ENCODE results near the gene RAVER1.
A peak's percentile ranks its signal among the peaks of the same experiment; 100 is the strongest.

Gene RAVER1

DNA sequence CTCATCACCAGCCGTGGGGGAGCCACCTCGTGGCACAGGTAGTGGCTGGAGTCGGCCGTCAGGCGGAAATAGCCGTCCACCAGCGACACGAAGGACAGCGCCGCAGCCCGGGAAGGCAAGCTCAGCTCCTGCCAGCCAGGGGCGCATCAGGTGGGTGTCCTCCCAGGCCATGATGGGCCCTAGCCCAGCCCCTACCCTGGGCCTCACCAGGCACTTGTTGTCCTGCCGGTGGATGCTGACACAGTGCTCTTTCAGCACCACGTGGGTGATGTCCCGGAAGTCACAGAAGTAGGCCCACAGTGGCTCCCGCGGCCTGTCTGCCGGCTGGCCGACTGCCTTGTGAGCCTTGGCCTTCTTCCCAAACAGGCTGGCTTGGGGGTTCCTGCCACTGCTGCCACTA is 31.3 kb upstream of the RAVER1 start:
- Histone ChIP-seq H3K4me2 (ENCODE audit: low read length, poor library complexity, severe bottlenecking) (no peak overlapping the region), H3K14ac (ENCODE audit: low read length in 2 of 2) (no peak overlapping the region), H2AFZ (ENCODE audit: low read depth, low read length) (no peak overlapping the region), H3K4ac (ENCODE audit: low read depth in 1 of 2, low read length in 2 of 2) (no peak overlapping the region), H3K4me3 (ENCODE audit: insufficient read depth in 1 of 2, low read depth in 1 of 2, low read length in 2 of 2) (no peak overlapping the region), H3K23ac (ENCODE audit: low read length in 2 of 2) (no peak overlapping the region), H2BK5ac (ENCODE audit: low read depth, low read length, poor library complexity, severe bottlenecking) (no peak overlapping the region), H2BK15ac (ENCODE audit: low read depth, poor library complexity, severe bottlenecking) (no peak overlapping the region), H3K79me1 (replicated peaks; ENCODE audit: low read length, poor library complexity, severe bottlenecking) (peaks cover 16% of the 10 kb centered on the region), H2AK5ac (ENCODE audit: low read length, severe bottlenecking) (no peak overlapping the region), H3K9me3 (ENCODE audit: control insufficient read depth, low read length) (peaks cover 3% of the 10 kb centered on the region), H2BK12ac (ENCODE audit: low read length in 2 of 2) (no peak overlapping the region), H2BK120ac (ENCODE audit: low read depth, low read length) (no peak overlapping the region), H3K4me1 (ENCODE audit: control insufficient read depth, insufficient read depth, low read depth, low read length) (peaks cover 12% of the 10 kb centered on the region), H3K18ac (ENCODE audit: low read depth in 1 of 2, low read length in 2 of 2) (no peak overlapping the region), H3K27me3 (ENCODE audit: control insufficient read depth in 1 of 2, insufficient read depth in 1 of 2, low read length in 2 of 2) (no peaks in the 10 kb centered on the region), H4K8ac (ENCODE audit: low read length) (no peak overlapping the region), H3K36me3 (ENCODE audit: control insufficient read depth in 1 of 2, insufficient read depth in 2 of 2, low read depth in 1 of 2, low read length in 2 of 2) (peaks cover 78 to 79% of the 10 kb centered on the region in 2 experiments), H4K91ac (ENCODE audit: low read length) (no peak overlapping the region), H3K9ac (ENCODE audit: low read length) (no peak overlapping the region), H3K27ac (ENCODE audit: low read length, poor library complexity, severe bottlenecking) (no peak overlapping the region)
- WGBS, result 97% methylated on average over 19 of the region's 19 CpGs
- DNase-seq, result no peak

- peaks cover 3% of the 10 kb centered on the region for H3K9me3 ChIP-seq (ENCODE audit: control insufficient read depth, low read length)
- H2BK15ac ChIP-seq (ENCODE audit: low read depth, poor library complexity, severe bottlenecking), result no peak overlapping the region
- DNase-seq, result no peak
- H3K14ac ChIP-seq (ENCODE audit: low read length in 2 of 2), result no peak overlapping the region
- H2BK120ac ChIP-seq (ENCODE audit: low read depth, low read length), result no peak overlapping the region
- WGBS, result 85% methylated on average over 11 of the region's 12 CpGs
- no peak overlapping the region for H3K27ac ChIP-seq (ENCODE audit: low read length, poor library complexity, severe bottlenecking)
- H2BK5ac ChIP-seq (ENCODE audit: low read depth, low read length, poor library complexity, severe bottlenecking), result no peak overlapping the region
- H2BK12ac ChIP-seq (ENCODE audit: low read length in 2 of 2), result no peak overlapping the region
- no peak overlapping the region for H3K18ac ChIP-seq (ENCODE audit: low read depth in 1 of 2, low read length in 2 of 2)
- H3K4me1 ChIP-seq (ENCODE audit: control insufficient read depth, insufficient read depth, low read depth, low read length), result peaks cover 12% of the 10 kb centered on the region
- no peak overlapping the region for H3K4me2 ChIP-seq (ENCODE audit: low read length, poor library complexity, severe bottlenecking)
- H2AK5ac ChIP-seq (ENCODE audit: low read length, severe bottlenecking), result no peak overlapping the region
- no peak overlapping the region for H3K4me3 ChIP-seq (ENCODE audit: insufficient read depth in 1 of 2, low read depth in 1 of 2, low read length in 2 of 2)
- no peak overlapping the region for H3K9ac ChIP-seq (ENCODE audit: low read length)
- H3K27me3 ChIP-seq (ENCODE audit: control insufficient read depth in 1 of 2, insufficient read depth in 1 of 2, low read length in 2 of 2), result no peaks in the 10 kb centered on the region
- H3K23ac ChIP-seq (ENCODE audit: low read length in 2 of 2), result no peak overlapping the region
- H3K79me1 ChIP-seq (replicated peaks; ENCODE audit: low read length, poor library complexity, severe bottlenecking), result peaks cover 16% of the 10 kb centered on the region
- no peak overlapping the region for H3K4ac ChIP-seq (ENCODE audit: low read depth in 1 of 2, low read length in 2 of 2)
- H2AFZ ChIP-seq (ENCODE audit: low read depth, low read length), result no peak overlapping the region
- H4K91ac ChIP-seq (ENCODE audit: low read length), result no peak overlapping the region
- H4K8ac ChIP-seq (ENCODE audit: low read length), result peak overlapping the region; percentile 9
- peaks cover 76 to 78% of the 10 kb centered on the region in 2 experiments for H3K36me3 ChIP-seq (ENCODE audit: control insufficient read depth in 1 of 2, insufficient read depth in 2 of 2, low read depth in 1 of 2, low read length in 2 of 2)
Measured at GRCh38 chr19:10363789-10364281, 30.5 kb upstream of the RAVER1 start.

GRCh38 chr19:10362259-10362658 is 28.9 kb upstream of the RAVER1 start:
- Histone ChIP-seq H2BK120ac (ENCODE audit: low read depth, low read length) (no peak overlapping the region), H2BK15ac (ENCODE audit: low read depth, poor library complexity, severe bottlenecking) (no peak overlapping the region), H3K23ac (ENCODE audit: low read length in 2 of 2) (no peak overlapping the region), H3K4ac (ENCODE audit: low read depth in 1 of 2, low read length in 2 of 2) (no peak overlapping the region), H3K79me1 (replicated peaks; ENCODE audit: low read length, poor library complexity, severe bottlenecking) (peaks cover 13% of the 10 kb centered on the region), H2BK12ac (ENCODE audit: low read length in 2 of 2) (no peak overlapping the region), H3K18ac (ENCODE audit: low read depth in 1 of 2, low read length in 2 of 2) (no peak overlapping the region), H3K4me1 (ENCODE audit: control insufficient read depth, insufficient read depth, low read depth, low read length) (peaks cover 12% of the 10 kb centered on the region), H4K91ac (ENCODE audit: low read length) (no peak overlapping the region), H3K36me3 (ENCODE audit: control insufficient read depth in 1 of 2, insufficient read depth in 2 of 2, low read depth in 1 of 2, low read length in 2 of 2) (peaks cover 77 to 78% of the 10 kb centered on the region in 2 experiments), H2AK5ac (ENCODE audit: low read length, severe bottlenecking) (no peak overlapping the region), H3K14ac (ENCODE audit: low read length in 2 of 2) (no peak overlapping the region), H3K9ac (ENCODE audit: low read length) (no peak overlapping the region), H3K27ac (ENCODE audit: low read length, poor library complexity, severe bottlenecking) (no peak overlapping the region), H2BK5ac (ENCODE audit: low read depth, low read length, poor library complexity, severe bottlenecking) (no peak overlapping the region), H2AFZ (ENCODE audit: low read depth, low read length) (no peak overlapping the region), H3K4me3 (ENCODE audit: insufficient read depth in 1 of 2, low read depth in 1 of 2, low read length in 2 of 2) (no peak overlapping the region), H3K27me3 (ENCODE audit: control insufficient read depth in 1 of 2, insufficient read depth in 1 of 2, low read length in 2 of 2) (no peaks in the 10 kb centered on the region), H3K4me2 (ENCODE audit: low read length, poor library complexity, severe bottlenecking) (no peak overlapping the region), H4K8ac (ENCODE audit: low read length) (no peak overlapping the region), H3K9me3 (ENCODE audit: control insufficient read depth, low read length) (no peaks in the 10 kb centered on the region)
- 95% methylated on average over 18 of the region's 18 CpGs for WGBS
- no peak for DNase-seq

GRCh38 chr19:10361569-10362011 is 28.3 kb upstream of the RAVER1 start:
- H3K4me1 ChIP-seq (ENCODE audit: control insufficient read depth, insufficient read depth, low read depth, low read length), result peaks cover 12% of the 10 kb centered on the region
- H3K4me2 ChIP-seq (ENCODE audit: low read length, poor library complexity, severe bottlenecking), result no peak overlapping the region
- no peak for DNase-seq
- H2AFZ ChIP-seq (ENCODE audit: low read depth, low read length), result no peak overlapping the region
- no peak overlapping the region for H3K9ac ChIP-seq (ENCODE audit: low read length)
- no peak overlapping the region for H3K4ac ChIP-seq (ENCODE audit: low read depth in 1 of 2, low read length in 2 of 2)
- no peaks in the 10 kb centered on the region for H3K27me3 ChIP-seq (ENCODE audit: control insufficient read depth in 1 of 2, insufficient read depth in 1 of 2, low read length in 2 of 2)
- H4K91ac ChIP-seq (ENCODE audit: low read length), result no peak overlapping the region
- no peaks in the 10 kb centered on the region for H3K9me3 ChIP-seq (ENCODE audit: control insufficient read depth, low read length)
- no peak overlapping the region for H3K27ac ChIP-seq (ENCODE audit: low read length, poor library complexity, severe bottlenecking)
- H3K14ac ChIP-seq (ENCODE audit: low read length in 2 of 2), result no peak overlapping the region
- H4K8ac ChIP-seq (ENCODE audit: low read length), result no peak overlapping the region
- H3K36me3 ChIP-seq (ENCODE audit: control insufficient read depth in 1 of 2, insufficient read depth in 2 of 2, low read depth in 1 of 2, low read length in 2 of 2), result peaks cover 75 to 82% of the 10 kb centered on the region in 2 experiments
- no peak overlapping the region for H3K23ac ChIP-seq (ENCODE audit: low read length in 2 of 2)
- H3K4me3 ChIP-seq (ENCODE audit: insufficient read depth in 1 of 2, low read depth in 1 of 2, low read length in 2 of 2), result no peak overlapping the region
- H2BK5ac ChIP-seq (ENCODE audit: low read depth, low read length, poor library complexity, severe bottlenecking), result no peak overlapping the region
- H2BK15ac ChIP-seq (ENCODE audit: low read depth, poor library complexity, severe bottlenecking), result no peak overlapping the region
- no peak overlapping the region for H3K18ac ChIP-seq (ENCODE audit: low read depth in 1 of 2, low read length in 2 of 2)
- H2BK120ac ChIP-seq (ENCODE audit: low read depth, low read length), result no peak overlapping the region
- H2AK5ac ChIP-seq (ENCODE audit: low read length, severe bottlenecking), result no peak overlapping the region
- H2BK12ac ChIP-seq (ENCODE audit: low read length in 2 of 2), result no peak overlapping the region
- WGBS, result 93% methylated on average over 16 of the region's 16 CpGs
- H3K79me1 ChIP-seq (replicated peaks; ENCODE audit: low read length, poor library complexity, severe bottlenecking), result peaks cover 13% of the 10 kb centered on the region

All from mesenchymal stem cell (in vitro differentiated cells and primary cell).